ENCODE results near the gene EIF3B. TPM values are rescaled to one million over a fixed set of nuclear protein-coding genes. Genes with fewer than 3 reads are reported as not detected.
A peak's percentile ranks its signal among the peaks of the same experiment; 100 is the strongest.

EIF3B gene
- total and polyA plus RNA-seq, 9 of the 15 experiments (the other 6 are each of a cell fraction or from before 2014, with no cell fraction given): 25.9 to 494 (median 357) TPM

DNA sequence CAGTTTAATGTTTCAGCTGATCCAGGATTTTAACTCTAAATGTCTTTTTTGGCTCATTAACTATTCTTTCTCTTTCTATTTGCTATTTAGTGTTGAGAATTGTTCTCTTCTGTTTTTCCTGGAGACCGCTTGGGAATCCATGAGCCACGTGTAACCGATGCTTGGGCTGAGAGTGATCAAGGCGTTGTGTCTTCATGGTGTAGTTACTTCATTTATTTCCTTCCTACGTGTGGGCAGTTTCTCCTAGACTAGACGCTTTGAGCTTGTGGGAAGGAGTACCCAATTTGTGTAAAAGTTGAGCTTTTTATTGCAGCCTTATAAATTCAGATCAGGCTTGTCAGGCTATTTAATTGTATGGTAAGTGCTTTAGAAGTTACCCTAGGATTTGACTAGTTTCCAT, 2.9 kb downstream of the EIF3B start:
- WGBS (ENCODE audit: insufficient coverage, low coverage, missing lambda C conversion rate): 74% methylated on average over 6 of the region's 6 CpGs
- intact Hi-C loops (cut with micrococcal nuclease) (no loop called here), in situ Hi-C loops (cut with MboI) (no loop called here)
- CTCF ChIA-PET (ENCODE audit: low intra/inter-chr PET ratio): no interaction called here
- 0 out of 2 replicates have a peak, but pooled peaks have one; percentile 0 for TF ChIP-seq CEBPG (CRISPR knock-in tag; IDR thresholded peaks at IDR 0.05)
- TF ChIP-seq CEBPG (tag; conservative IDR thresholded peaks at IDR 0.05 in 1 of 2, IDR thresholded peaks at IDR 0.05 in 1 of 2): no peak
- no peak for TF ChIP-seq ZNF274 (IDR thresholded peaks at IDR 0.05; ENCODE audit: borderline replicate concordance, low read depth, low read length)
- no peak for TF ChIP-seq BRF1 (IDR thresholded peaks at IDR 0.05; ENCODE audit: borderline replicate concordance, extremely low read depth, insufficient read length)
- H4K20me1 ChIP-seq (replicated peaks; ENCODE audit: control insufficient read depth, insufficient read depth, low read length): peaks cover 57% of the 10 kb centered on the region
- H3K36me3 ChIP-seq (ENCODE audit: control insufficient read depth, insufficient read depth, low read length): peaks cover 68% of the 10 kb centered on the region
- H3K4me3 ChIP-seq: no peak overlapping the region
- FAIRE-seq: no peak
- peaks cover 18 to 31% of the 10 kb centered on the region in 2 experiments; a peak in 4 of 5 replicates for H3K4me1 ChIP-seq (replicated peaks in 1 of 2; ENCODE audit: control insufficient read depth in 2 of 2, insufficient read depth in 2 of 2, low read length in 2 of 2)
- no peak overlapping the region for H3K27ac ChIP-seq (ENCODE audit: extremely low read depth, low read depth, low read length)
- no peaks in the 10 kb centered on the region for H3K9me1 ChIP-seq (ENCODE audit: control insufficient read depth, insufficient read depth, low read length)
- no peak overlapping the region for H2AFZ ChIP-seq (ENCODE audit: low read depth, low read length)
- POLR2A ChIA-PET: interaction anchor here (0.6 to 1.7 kb wide), 6 partner anchors 12 to 809 kb away, joined by 3 to 9 read pairs (median 4); partner anchors contain the start of gene SNX8
- no peaks in the 10 kb centered on the region for H3K27me3 ChIP-seq (ENCODE audit: control insufficient read depth in 2 of 2, insufficient read depth in 2 of 2, low read length in 2 of 2)
- H3K9ac ChIP-seq (ENCODE audit: insufficient read depth in 1 of 2, low read depth in 2 of 2, low read length in 2 of 2): peak overlapping the region in 1 of 2 experiments; percentile 100; a peak in 1 of 4 replicates
- DNase-seq (ENCODE audit: extremely low read depth in 1 of 4, low spot score in 3 of 4): no peak
- ATAC-seq: no peak
- H3K9me3 ChIP-seq (replicated peaks; ENCODE audit: control insufficient read depth, insufficient read depth, low read depth, low read length): no peaks in the 10 kb centered on the region
- peak overlapping the region; percentile 92; the same call in 1 of the 2 replicates for H3K4me2 ChIP-seq (ENCODE audit: insufficient read depth, low read length)
- no TSS peak for BruUV-seq (replicated peaks)
- H3K79me2 ChIP-seq (ENCODE audit: control insufficient read depth, insufficient read depth, low read length): peaks cover 86% of the 10 kb centered on the region

GRCh38 chr7:2358968-2359527, 4.4 kb downstream of the EIF3B start:
- no peak overlapping the region for H3K27ac ChIP-seq (ENCODE audit: extremely low read depth, low read depth, low read length)
- no peak for ATAC-seq
- H3K4me3 ChIP-seq: no peak overlapping the region
- no TSS peak for BruUV-seq (replicated peaks)
- no peaks in the 10 kb centered on the region for H3K9me1 ChIP-seq (ENCODE audit: control insufficient read depth, insufficient read depth, low read length)
- intact Hi-C loops (cut with micrococcal nuclease) (no loop called here), in situ Hi-C loops (cut with MboI) (no loop called here)
- no peak overlapping the region for H3K4me2 ChIP-seq (ENCODE audit: insufficient read depth, low read length)
- H3K4me1 ChIP-seq (replicated peaks in 1 of 2; ENCODE audit: control insufficient read depth in 2 of 2, insufficient read depth in 2 of 2, low read length in 2 of 2): peaks cover 12 to 26% of the 10 kb centered on the region in 2 experiments; a peak in 4 of 5 replicates
- peak in 2 of 4 experiments; percentile 18 to 28 for DNase-seq (ENCODE audit: extremely low read depth in 1 of 4, low spot score in 3 of 4)
- ChIA-PET POLR2A (interaction anchor here (0.6 to 3.2 kb wide), 6 partner anchors 12 to 240 kb away, joined by 3 to 13 read pairs (median 4); no protein-coding TSS in a partner anchor), CTCF (ENCODE audit: low intra/inter-chr PET ratio) (no interaction called here)
- FAIRE-seq: no peak
- peaks cover 81% of the 10 kb centered on the region for H3K36me3 ChIP-seq (ENCODE audit: control insufficient read depth, insufficient read depth, low read length)
- H3K27me3 ChIP-seq (ENCODE audit: control insufficient read depth in 2 of 2, insufficient read depth in 2 of 2, low read length in 2 of 2): no peaks in the 10 kb centered on the region
- no peaks in the 10 kb centered on the region for H3K9me3 ChIP-seq (replicated peaks; ENCODE audit: control insufficient read depth, insufficient read depth, low read depth, low read length)
- H3K79me2 ChIP-seq (ENCODE audit: control insufficient read depth, insufficient read depth, low read length): peaks cover 83% of the 10 kb centered on the region
- 69% methylated on average over 8 of the region's 8 CpGs for WGBS (ENCODE audit: insufficient coverage, low coverage, missing lambda C conversion rate)
- H3K9ac ChIP-seq (ENCODE audit: insufficient read depth in 1 of 2, low read depth in 2 of 2, low read length in 2 of 2): peak overlapping the region in 1 of 2 experiments; percentile 14; a peak in 1 of 4 replicates
- H2AFZ ChIP-seq (ENCODE audit: low read depth, low read length): no peak overlapping the region
- peaks cover 58% of the 10 kb centered on the region for H4K20me1 ChIP-seq (replicated peaks; ENCODE audit: control insufficient read depth, insufficient read depth, low read length)
- TF ChIP-seq NFIC (IDR thresholded peaks at IDR 0.05) (0 out of 2 replicates have a peak, but pooled peaks have one; percentile 12), SREBF1 (IDR thresholded peaks at IDR 0.05; ENCODE audit: borderline replicate concordance, low read depth, low read length) (no peak), TEAD2 (tag; IDR thresholded peaks at IDR 0.05) (no peak), ZNF354B (CRISPR knock-in tag; IDR thresholded peaks at IDR 0.05) (no peak)
- TF ChIP-seq, protein P1, sequence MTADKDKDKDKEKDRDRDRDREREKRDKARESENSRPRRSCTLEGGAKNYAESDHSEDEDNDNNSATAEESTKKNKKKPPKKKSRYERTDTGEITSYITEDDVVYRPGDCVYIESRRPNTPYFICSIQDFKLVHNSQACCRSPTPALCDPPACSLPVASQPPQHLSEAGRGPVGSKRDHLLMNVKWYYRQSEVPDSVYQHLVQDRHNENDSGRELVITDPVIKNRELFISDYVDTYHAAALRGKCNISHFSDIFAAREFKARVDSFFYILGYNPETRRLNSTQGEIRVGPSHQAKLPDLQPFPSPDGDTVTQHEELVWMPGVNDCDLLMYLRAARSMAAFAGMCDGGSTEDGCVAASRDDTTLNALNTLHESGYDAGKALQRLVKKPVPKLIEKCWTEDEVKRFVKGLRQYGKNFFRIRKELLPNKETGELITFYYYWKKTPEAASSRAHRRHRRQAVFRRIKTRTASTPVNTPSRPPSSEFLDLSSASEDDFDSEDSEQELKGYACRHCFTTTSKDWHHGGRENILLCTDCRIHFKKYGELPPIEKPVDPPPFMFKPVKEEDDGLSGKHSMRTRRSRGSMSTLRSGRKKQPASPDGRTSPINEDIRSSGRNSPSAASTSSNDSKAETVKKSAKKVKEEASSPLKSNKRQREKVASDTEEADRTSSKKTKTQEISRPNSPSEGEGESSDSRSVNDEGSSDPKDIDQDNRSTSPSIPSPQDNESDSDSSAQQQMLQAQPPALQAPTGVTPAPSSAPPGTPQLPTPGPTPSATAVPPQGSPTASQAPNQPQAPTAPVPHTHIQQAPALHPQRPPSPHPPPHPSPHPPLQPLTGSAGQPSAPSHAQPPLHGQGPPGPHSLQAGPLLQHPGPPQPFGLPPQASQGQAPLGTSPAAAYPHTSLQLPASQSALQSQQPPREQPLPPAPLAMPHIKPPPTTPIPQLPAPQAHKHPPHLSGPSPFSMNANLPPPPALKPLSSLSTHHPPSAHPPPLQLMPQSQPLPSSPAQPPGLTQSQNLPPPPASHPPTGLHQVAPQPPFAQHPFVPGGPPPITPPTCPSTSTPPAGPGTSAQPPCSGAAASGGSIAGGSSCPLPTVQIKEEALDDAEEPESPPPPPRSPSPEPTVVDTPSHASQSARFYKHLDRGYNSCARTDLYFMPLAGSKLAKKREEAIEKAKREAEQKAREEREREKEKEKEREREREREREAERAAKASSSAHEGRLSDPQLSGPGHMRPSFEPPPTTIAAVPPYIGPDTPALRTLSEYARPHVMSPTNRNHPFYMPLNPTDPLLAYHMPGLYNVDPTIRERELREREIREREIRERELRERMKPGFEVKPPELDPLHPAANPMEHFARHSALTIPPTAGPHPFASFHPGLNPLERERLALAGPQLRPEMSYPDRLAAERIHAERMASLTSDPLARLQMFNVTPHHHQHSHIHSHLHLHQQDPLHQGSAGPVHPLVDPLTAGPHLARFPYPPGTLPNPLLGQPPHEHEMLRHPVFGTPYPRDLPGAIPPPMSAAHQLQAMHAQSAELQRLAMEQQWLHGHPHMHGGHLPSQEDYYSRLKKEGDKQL (CRISPR knock-in tag; IDR thresholded peaks at IDR 0.05; ENCODE audit: borderline replicate concordance): no peak

Measured in K562 (cell line).